Body of pancreas (tissue), 4 donors: ENCODE results near the gene OTUB1. TPM values are rescaled to one million over a fixed set of nuclear protein-coding genes. Genes with fewer than 3 reads are reported as not detected.

Experiments used
- ATAC-seq: fragments of 150-250 bp; one replicate; pipeline ENCODE4 v1.9.1; 2016
- DNase-seq, 4 donors: peaks; one replicate each; pipeline ENCODE4 v3.0.0-alpha.2; 2019
- H3K27ac ChIP-seq, 4 donors: fragments of 200-600 bp; sonication (generic); 1 replicate in 3 of 4; 2 replicates in 1 of 4; pipeline versions ENCODE4 v1.5.1 to v1.6.1; 2016 to 2019; ENCODE audit warnings: mild to moderate bottlenecking in 1 of 4, mixed read lengths in 1 of 4, moderate library complexity in 1 of 4
- H3K27me3 ChIP-seq, 2 donors: fragments of 200-600 bp; sonication (generic); one replicate each; pipeline ENCODE4 v1.6.0; 2016; ENCODE audit warnings: mild to moderate bottlenecking in 1 of 2
- H3K36me3 ChIP-seq, 2 donors: fragments of 200-600 bp; sonication (generic); replicated peaks in 1 of 2; 2 replicates each; pipeline ENCODE4 v1.5.1; 2016; ENCODE audit warnings: low read depth in 2 of 2; ENCODE audit not compliant: insufficient read depth in 1 of 2
- H3K4me1 ChIP-seq: fragments of 200-600 bp; sonication (generic); one replicate; pipeline ENCODE4 v1.6.0; 2016
- H3K4me3 ChIP-seq, 2 donors: fragments of 200-600 bp; sonication (generic); 1 replicate in 1 of 2; 2 replicates in 1 of 2; pipeline ENCODE4 v1.5.1; 2016 to 2019
- H3K9me3 ChIP-seq, 3 donors: fragments of 200-600 bp; sonication (generic); 1 replicate in 2 of 3; 2 replicates in 1 of 3; pipeline ENCODE4 v1.5.1; 2016
- POLR2A ChIP-seq, 3 donors: fragments of 450-650 bp; IDR thresholded peaks; one replicate each; pipeline ENCODE4 v1.6.1; 2016; ENCODE audit warnings: antibody characterized with exemption in 3 of 3, mild to moderate bottlenecking in 2 of 3
- WGBS, 2 donors: methylation state at CpG; one replicate each; pipeline ENCODE4 v1.1.5; 2017; 5-methylcytosine and 5-hydroxymethylcytosine counted together
- intact Hi-C: fragments of 100-400 bp; cut with DNase I; formaldehyde crosslinking; loops from one replicate; pipeline ENCODE4 v1.15.1; 2023
- total RNA-seq, 2 donors: library from RNA; depleted of rRNA; stranded (reverse); fragments of >200 nt; gene quantifications; one replicate each; pipeline ENCODE4 v1.1.0, GENCODE V29; 2016
- TF ChIP-seq, protein P1 (sequence below), 7 experiments: fragments of 450-650 bp in 4 of 7; fragments of 200-600 bp in 3 of 7; sonication (generic) in 3 of 7; IDR thresholded peaks; one replicate each; pipeline ENCODE4 v1.5.1; 2016 to 2019; ENCODE audit warnings: antibody characterized with exemption in 7 of 7

The OTUB1 gene, protein sequence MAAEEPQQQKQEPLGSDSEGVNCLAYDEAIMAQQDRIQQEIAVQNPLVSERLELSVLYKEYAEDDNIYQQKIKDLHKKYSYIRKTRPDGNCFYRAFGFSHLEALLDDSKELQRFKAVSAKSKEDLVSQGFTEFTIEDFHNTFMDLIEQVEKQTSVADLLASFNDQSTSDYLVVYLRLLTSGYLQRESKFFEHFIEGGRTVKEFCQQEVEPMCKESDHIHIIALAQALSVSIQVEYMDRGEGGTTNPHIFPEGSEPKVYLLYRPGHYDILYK
- total RNA-seq = 10 to 100 TPM; 20.8 to 36.3 TPM

DNA sequence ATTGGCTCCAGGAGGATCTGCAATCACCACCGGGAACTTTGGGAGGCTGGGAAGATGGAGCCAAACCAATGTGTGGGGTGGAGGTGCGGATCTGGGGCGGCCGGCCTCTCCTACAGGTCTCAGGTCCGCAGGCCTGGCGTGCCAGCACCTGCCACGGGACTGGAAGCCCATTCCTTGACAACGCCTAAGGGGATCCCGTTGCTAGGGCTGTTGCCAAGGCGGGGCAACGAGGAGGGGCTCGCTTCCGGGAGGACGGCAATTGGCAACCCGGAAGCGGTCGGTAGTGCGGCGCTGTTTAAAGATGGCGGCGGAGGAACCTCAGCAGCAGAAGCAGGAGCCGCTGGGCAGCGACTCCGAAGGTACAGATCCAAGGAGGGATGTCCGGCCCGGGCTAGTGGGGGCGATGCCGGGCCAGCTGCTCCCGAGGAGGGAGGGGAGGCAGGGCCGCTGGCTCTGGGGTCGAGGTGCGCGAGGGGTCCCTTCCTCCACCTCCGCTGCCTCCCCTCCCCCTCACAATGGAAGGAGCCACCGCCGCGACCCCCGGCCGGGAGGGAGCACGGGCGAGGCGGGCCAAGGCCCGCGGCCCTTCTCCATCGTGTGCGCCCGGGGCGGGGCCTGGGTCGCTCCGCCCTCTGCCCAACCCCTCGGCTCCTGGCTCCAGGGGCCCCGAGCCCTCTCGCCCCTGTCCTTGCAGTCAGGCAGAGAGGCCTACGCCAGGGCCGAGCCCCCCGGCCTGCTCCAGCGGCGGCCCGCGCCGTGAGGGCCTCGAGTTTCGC, at the start of gene OTUB1:
Gene OTUB1 (plus strand): TSS at position 283 of the 776 bp plus-strand sequence. CDS start 19 bp downstream, at position 302.
- intact Hi-C loops = no loop called here

DNA sequence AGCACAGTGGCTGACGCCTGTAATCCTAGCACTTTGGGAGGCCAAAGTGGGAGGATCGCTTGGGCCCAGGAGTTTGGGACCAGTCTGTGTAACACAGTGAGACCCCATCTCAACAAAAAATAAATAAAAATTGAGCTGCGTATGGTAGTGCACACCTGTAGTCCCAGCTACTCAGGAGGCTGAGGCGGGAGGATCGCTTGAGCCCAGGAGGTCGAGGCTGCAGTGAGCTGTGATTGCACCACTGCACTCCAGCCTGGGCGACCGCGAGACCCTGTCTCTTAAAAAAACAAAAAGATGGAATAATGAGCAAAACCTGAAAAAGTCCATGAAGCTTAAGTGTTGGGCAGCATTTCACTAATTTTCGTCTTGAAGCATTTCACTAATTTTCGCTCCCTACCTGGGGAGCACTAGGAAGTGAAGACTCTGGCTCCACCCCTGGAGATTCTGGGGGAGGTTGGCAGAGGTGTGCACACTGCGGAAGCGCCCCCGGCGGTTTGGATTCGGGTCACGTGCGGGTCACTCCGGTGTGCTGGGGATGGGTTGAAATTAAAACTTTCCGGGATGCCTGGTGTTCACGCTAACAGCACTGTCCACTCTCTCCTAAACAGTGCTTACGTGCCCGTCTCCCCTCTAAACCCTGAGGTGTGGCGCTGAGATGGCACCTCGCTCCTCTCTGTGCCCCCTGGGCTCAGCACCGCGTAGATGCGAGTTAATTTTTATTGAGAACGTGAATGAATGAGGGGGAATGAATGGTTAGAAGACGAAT, 48.3 kb upstream of the OTUB1 start:
- DNase-seq = peak; percentile 17 to 35 (median 24)
- ATAC-seq = no peak
- H3K9me3 ChIP-seq = no peaks in the 10 kb centered on the region
- intact Hi-C loops = no loop called here
- H3K27me3 ChIP-seq = no peaks in the 10 kb centered on the region
- peaks cover 17% of the 10 kb centered on the region for H3K4me1 ChIP-seq
- H3K4me3 ChIP-seq = peak overlapping the region in 1 of 2 donors; percentile 57
- TF ChIP-seq POLR2A (IDR thresholded peaks at IDR 0.05) = no peak
- TF ChIP-seq, protein P1, sequence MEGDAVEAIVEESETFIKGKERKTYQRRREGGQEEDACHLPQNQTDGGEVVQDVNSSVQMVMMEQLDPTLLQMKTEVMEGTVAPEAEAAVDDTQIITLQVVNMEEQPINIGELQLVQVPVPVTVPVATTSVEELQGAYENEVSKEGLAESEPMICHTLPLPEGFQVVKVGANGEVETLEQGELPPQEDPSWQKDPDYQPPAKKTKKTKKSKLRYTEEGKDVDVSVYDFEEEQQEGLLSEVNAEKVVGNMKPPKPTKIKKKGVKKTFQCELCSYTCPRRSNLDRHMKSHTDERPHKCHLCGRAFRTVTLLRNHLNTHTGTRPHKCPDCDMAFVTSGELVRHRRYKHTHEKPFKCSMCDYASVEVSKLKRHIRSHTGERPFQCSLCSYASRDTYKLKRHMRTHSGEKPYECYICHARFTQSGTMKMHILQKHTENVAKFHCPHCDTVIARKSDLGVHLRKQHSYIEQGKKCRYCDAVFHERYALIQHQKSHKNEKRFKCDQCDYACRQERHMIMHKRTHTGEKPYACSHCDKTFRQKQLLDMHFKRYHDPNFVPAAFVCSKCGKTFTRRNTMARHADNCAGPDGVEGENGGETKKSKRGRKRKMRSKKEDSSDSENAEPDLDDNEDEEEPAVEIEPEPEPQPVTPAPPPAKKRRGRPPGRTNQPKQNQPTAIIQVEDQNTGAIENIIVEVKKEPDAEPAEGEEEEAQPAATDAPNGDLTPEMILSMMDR (IDR thresholded peaks at IDR 0.05) = no peak
- H3K27ac ChIP-seq = peak overlapping the region; percentile 33 to 87 (median 64)
- H3K36me3 ChIP-seq = no peaks in the 10 kb centered on the region
- 14 to 23% methylated on average over 30 of the region's 30 CpGs for WGBS, 2 donors

More for the DNA sequence above, at the start of gene OTUB1:
- peak within 1 kb of the TSS; percentile 84 to 96 for H3K4me3 ChIP-seq
- peaks cover 16% of the 10 kb centered on the region for H3K4me1 ChIP-seq
- ATAC-seq (peak; percentile 93), DNase-seq (peak; percentile 90 to 93 (median 92))
- H3K27ac ChIP-seq = peak within 1 kb of the TSS; percentile 44 to 82 (median 70)
- no peaks in the 10 kb centered on the region for H3K9me3 ChIP-seq
- H3K27me3 ChIP-seq = no peaks in the 10 kb centered on the region
- peaks cover 0 to under 1% of the 10 kb centered on the region in 2 donors for H3K36me3 ChIP-seq
- TF ChIP-seq POLR2A (IDR thresholded peaks at IDR 0.05) = peak; percentile 44 to 83 (median 75)
- TF ChIP-seq, protein P1 (IDR thresholded peaks at IDR 0.05) = peak in 2 of 7 experiments; percentile 3 to 6
- WGBS, 2 donors = 0 to 10% methylated on average over 2 to 54 of the region's 63 CpGs

DNA sequence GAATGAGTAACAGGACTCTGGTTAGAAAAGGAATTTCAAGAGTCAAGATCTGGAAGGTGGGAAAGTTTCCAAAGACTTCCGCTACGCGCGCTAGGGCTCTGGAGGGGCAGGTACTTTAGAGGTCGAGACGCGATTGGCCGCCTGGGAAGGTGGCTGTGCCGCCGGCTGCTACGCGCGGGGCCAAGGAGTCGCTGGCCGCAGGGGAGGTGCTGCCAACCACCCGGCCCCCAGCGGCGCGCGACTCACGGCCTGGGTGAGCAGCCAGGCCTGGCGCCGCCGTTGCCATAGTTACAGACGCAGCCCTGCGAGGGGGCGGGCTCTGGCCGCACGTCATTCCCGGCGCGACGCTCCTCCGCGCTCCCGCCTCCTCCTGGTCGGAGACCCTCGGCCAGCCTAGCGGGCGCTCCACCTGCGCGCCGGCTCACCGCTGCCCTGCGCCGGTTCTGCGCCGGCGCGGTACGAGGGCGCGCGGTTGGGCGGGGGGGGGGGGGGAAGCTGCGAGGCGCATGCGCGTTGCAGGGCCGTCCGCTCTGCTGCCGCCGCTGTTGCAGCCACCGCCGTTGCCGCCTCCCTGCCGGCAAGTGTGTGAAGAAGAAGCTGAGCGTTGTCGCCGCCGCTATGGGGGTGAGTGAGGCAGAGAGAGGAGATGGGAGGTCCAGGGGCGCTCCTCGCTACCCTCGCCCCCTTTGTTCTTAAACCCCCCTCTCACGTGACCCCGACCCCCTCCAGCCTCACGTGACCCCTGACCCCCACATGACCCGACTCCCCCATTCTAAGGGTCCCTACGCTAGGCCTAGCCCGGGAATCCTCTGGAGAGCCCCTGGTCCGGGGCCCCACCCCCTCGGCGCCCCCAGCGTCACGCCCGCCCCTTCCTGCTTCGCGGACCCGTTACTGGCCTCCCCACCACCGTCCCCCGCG, 47.5 kb upstream of the OTUB1 start, which contains the start of gene NAA40:
Gene NAA40 (plus strand): TSS at position 524 of the 918 bp plus-strand sequence. CDS start 95 bp downstream, at position 619.
- no peaks in the 10 kb centered on the region for H3K36me3 ChIP-seq
- no peaks in the 10 kb centered on the region for H3K9me3 ChIP-seq
- no peaks in the 10 kb centered on the region for H3K27me3 ChIP-seq
- H3K27ac ChIP-seq = peak within 1 kb of the TSS; percentile 50 to 87 (median 68)
- TF ChIP-seq POLR2A (IDR thresholded peaks at IDR 0.05) = peak in 1 of 3 donors; percentile 23
- TF ChIP-seq, protein P1 (IDR thresholded peaks at IDR 0.05) = peak in 3 of 7 experiments; percentile 7 to 32 (median 13)
- H3K4me1 ChIP-seq = peaks cover 17% of the 10 kb centered on the region
- peak within 1 kb of the TSS; percentile 26 to 57 for H3K4me3 ChIP-seq
- WGBS, 2 donors = 0% methylated on average over 22 to 73 of the region's 92 CpGs
- ATAC-seq = peak; percentile 96
- peak; percentile 96 to 98 (median 97) for DNase-seq
- intact Hi-C loops = no loop called here

DNA sequence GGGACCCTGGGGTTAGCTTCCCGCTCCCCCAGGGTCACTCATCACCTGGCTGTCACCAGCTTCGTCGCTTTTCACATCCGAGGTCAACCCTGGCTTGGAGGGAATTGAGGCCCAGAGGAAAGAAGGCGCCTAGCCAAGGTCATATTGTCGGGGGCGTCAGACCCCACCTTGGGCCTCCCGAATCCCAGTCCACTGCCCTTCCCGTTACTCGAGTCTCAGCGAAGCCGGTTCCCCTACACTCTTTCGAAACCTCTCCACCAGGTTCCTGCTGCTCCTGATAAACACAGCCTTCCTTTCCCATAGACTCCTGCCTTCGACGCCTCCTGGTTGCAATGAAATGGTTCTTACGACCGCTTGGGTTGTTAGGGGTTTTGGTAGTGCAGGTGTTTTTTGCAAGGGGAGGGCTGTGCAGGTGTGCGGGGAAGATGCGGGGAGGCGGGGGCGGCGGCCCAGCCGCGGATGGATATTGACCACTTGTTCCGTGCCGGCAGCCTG, 46.8 kb upstream of the OTUB1 start:
- intact Hi-C loops = no loop called here
- Histone ChIP-seq H3K27ac (peak overlapping the region; percentile 50 to 87 (median 55)), H3K27me3 (no peaks in the 10 kb centered on the region), H3K4me3 (peak overlapping the region; percentile 26 to 57), H3K36me3 (no peaks in the 10 kb centered on the region), H3K9me3 (no peaks in the 10 kb centered on the region), H3K4me1 (peaks cover 17% of the 10 kb centered on the region)
- no peak for TF ChIP-seq POLR2A (IDR thresholded peaks at IDR 0.05)
- TF ChIP-seq, protein P1 (IDR thresholded peaks at IDR 0.05) = peak in 1 of 7 experiments; percentile 30
- DNase-seq = peak; percentile 22 to 43 (median 34)
- WGBS, 2 donors = 2% methylated on average over 14 to 25 of the region's 26 CpGs
- ATAC-seq = no peak
